Keratinocyte (primary cell): ENCODE data around the gene CACNA1H.

Source experiments
- CTCF ChIP-seq, 3 experiments: IDR thresholded peaks in 1 of 3; conservative IDR thresholded peaks in 1 of 3; optimal IDR thresholded peaks in 1 of 3; 2 replicates in 2 of 3; 3 replicates in 1 of 3; pipeline versions ENCODE3 to v1.5.1; 2011; ENCODE audit warnings: low read length in 3 of 3, mild to moderate bottlenecking in 3 of 3, moderate library complexity in 2 of 3, control low read depth in 1 of 3, inconsistent platforms in 1 of 3; ENCODE audit not compliant: insufficient read depth in 2 of 3; ENCODE audit errors: extremely low read depth in 1 of 3
- EZH2 ChIP-seq: IDR thresholded peaks from one replicate; pipeline ENCODE4 v1.6.1; 2012; ENCODE audit warnings: inconsistent platforms, mild to moderate bottlenecking, low read length, moderate library complexity

GRCh38 chr16:1151424-1152122 lies 1.3 kb upstream of the CACNA1H start:
- TF ChIP-seq CTCF (optimal IDR thresholded peaks at IDR 0.05 in 1 of 3, IDR thresholded peaks at IDR 0.05 in 1 of 3, conservative IDR thresholded peaks at IDR 0.05 in 1 of 3; ENCODE audit: extremely low read depth in 1 of 3, insufficient read depth in 2 of 3, low read length in 3 of 3) (no peak), EZH2 (no peak)
